Chondrocyte (in vitro differentiated cells): Measurements from ENCODE around the gene OR1D5. TPM values are rescaled to one million over a fixed set of nuclear protein-coding genes. Genes with fewer than 3 reads are reported as not detected.

Experiments
- DNase-seq: peaks from one replicate; pipeline ENCODE4 v3.0.0; 2021; ENCODE audit warnings: mixed read lengths, low spot score
- H3K27ac Mint-ChIP-seq: one replicate; pipeline ENCODE4 v1.8.0; 2021; ENCODE audit warnings: mild to moderate bottlenecking, moderate library complexity, mixed read lengths; ENCODE audit not compliant: unreplicated experiment
- H3K27me3 Mint-ChIP-seq: 2 replicates; pipeline ENCODE4 v1.8.0; 2021; ENCODE audit warnings: low read depth, mixed read lengths
- H3K36me3 Mint-ChIP-seq: 2 replicates; pipeline ENCODE4 v1.8.0; 2021; ENCODE audit warnings: low read depth, mixed read lengths
- H3K4me1 Mint-ChIP-seq: 2 replicates; pipeline ENCODE4 v1.8.0; 2021; ENCODE audit warnings: low read depth, mild to moderate bottlenecking, mixed read lengths
- H3K4me3 Mint-ChIP-seq: one replicate; pipeline ENCODE4 v1.8.0; 2021; ENCODE audit warnings: mild to moderate bottlenecking, moderate library complexity, mixed read lengths; ENCODE audit not compliant: unreplicated experiment
- H3K9me3 Mint-ChIP-seq: 2 replicates; pipeline ENCODE4 v1.8.0; 2021; ENCODE audit warnings: low read depth, mixed read lengths
- CTCF ChIP-seq: fragments of 200-600 bp; sonication (generic); IDR thresholded peaks from 2 replicates; pipeline ENCODE4 v1.5.0; 2021; ENCODE audit warnings: antibody characterized with exemption, mild to moderate bottlenecking, moderate library complexity
- total RNA-seq: library from RNA; stranded (reverse); gene quantifications from 3 replicates; pipeline ENCODE4 v1.2.1, GENCODE V29; 2021

OR1D5 gene
- total RNA-seq, 1 donor from 2014 or later = not detected

- TF ChIP-seq CTCF = no peak
- no peaks in the 10 kb centered on the region for H3K36me3 Mint-ChIP-seq
- H3K4me3 Mint-ChIP-seq = no peak overlapping the region
- no peak overlapping the region for H3K27ac Mint-ChIP-seq
- no peaks in the 10 kb centered on the region for H3K27me3 Mint-ChIP-seq
- DNase-seq = no peak
- H3K9me3 Mint-ChIP-seq = no peaks in the 10 kb centered on the region
- H3K4me1 Mint-ChIP-seq = no peaks in the 10 kb centered on the region
Measured at GRCh38 chr17:3030096-3030495, 33.3 kb downstream of the OR1D5 start.

GRCh38 chr17:3029213-3029913 lies 34.0 kb downstream of the OR1D5 start:
- H3K4me1 Mint-ChIP-seq = no peaks in the 10 kb centered on the region
- no peak for TF ChIP-seq CTCF
- peaks cover 5% of the 10 kb centered on the region for H3K9me3 Mint-ChIP-seq
- no peak overlapping the region for H3K27ac Mint-ChIP-seq
- peak; percentile 64 for DNase-seq
- H3K4me3 Mint-ChIP-seq = no peak overlapping the region
- no peaks in the 10 kb centered on the region for H3K36me3 Mint-ChIP-seq
- H3K27me3 Mint-ChIP-seq = no peaks in the 10 kb centered on the region

GRCh38 chr17:3027786-3028532 lies 35.4 kb downstream of the OR1D5 start:
- Mint-ChIP-seq H3K4me1 (no peaks in the 10 kb centered on the region), H3K36me3 (peaks cover 9% of the 10 kb centered on the region), H3K27ac (no peak overlapping the region), H3K27me3 (no peaks in the 10 kb centered on the region), H3K9me3 (peaks cover 17% of the 10 kb centered on the region), H3K4me3 (no peak overlapping the region)
- TF ChIP-seq CTCF = no peak
- peak; percentile 63 for DNase-seq

GRCh38 chr17:3026856-3027751 lies 36.3 kb downstream of the OR1D5 start:
- Mint-ChIP-seq H3K9me3 (peaks cover 25% of the 10 kb centered on the region), H3K27ac (no peak overlapping the region), H3K36me3 (peaks cover 15% of the 10 kb centered on the region), H3K27me3 (no peaks in the 10 kb centered on the region), H3K4me3 (no peak overlapping the region), H3K4me1 (no peaks in the 10 kb centered on the region)
- no peak for TF ChIP-seq CTCF
- DNase-seq = peak; percentile 73
